Esophagus squamous epithelium (tissue), 5 donors: ENCODE data around the gene ATP11A. TPM values are rescaled to one million over a fixed set of nuclear protein-coding genes. Genes with fewer than 3 reads are reported as not detected.

ENCODE experiments used
- DNase-seq: peaks from one replicate; lab custom pipeline; 2025; lab: John Stamatoyannopoulos, UW
- H3K27ac ChIP-seq, 4 donors: fragments of 200-600 bp; sonication (generic); one replicate each; pipeline ENCODE4 v1.5.1; 2016 to 2019; ENCODE audit warnings: mild to moderate bottlenecking in 1 of 4
- H3K27me3 ChIP-seq, 4 donors: fragments of 200-600 bp; sonication (generic); 1 replicate in 3 of 4; 2 replicates in 1 of 4; pipeline versions ENCODE4 v1.5.1 to v1.6.0; 2017 to 2021; ENCODE audit warnings: antibody characterized with exemption in 1 of 4
- H3K36me3 ChIP-seq, 3 donors: fragments of 200-600 bp; sonication (generic); one replicate each; pipeline ENCODE4 v1.5.1; 2016 to 2019
- H3K4me1 ChIP-seq, 3 donors: fragments of 200-600 bp; sonication (generic); one replicate each; pipeline ENCODE4 v1.5.1; 2017 to 2019
- H3K4me3 ChIP-seq, 4 donors: fragments of 200-600 bp; sonication (generic); 1 replicate in 3 of 4; 2 replicates in 1 of 4; pipeline ENCODE4 v1.5.1; 2016 to 2019; ENCODE audit warnings: mild to moderate bottlenecking in 2 of 4, moderate library complexity in 1 of 4
- H3K9me3 ChIP-seq, 3 donors: fragments of 200-600 bp; sonication (generic); one replicate each; pipeline ENCODE4 v1.5.1; 2016 to 2019
- POLR2A ChIP-seq, 4 donors: fragments of 450-650 bp; IDR thresholded peaks; one replicate each; pipeline ENCODE4 v1.6.1; 2017; ENCODE audit warnings: antibody characterized with exemption in 4 of 4, mild to moderate bottlenecking in 4 of 4, moderate library complexity in 3 of 4
- WGBS, 2 donors: methylation state at CpG; one replicate each; pipeline ENCODE4 v1.1.5; 2018; 5-methylcytosine and 5-hydroxymethylcytosine counted together
- intact Hi-C: fragments of 100-400 bp; cut with DNase I; formaldehyde crosslinking; loops from one replicate; pipeline ENCODE4 v1.15.0; 2022
- total RNA-seq, 4 donors: library from RNA; depleted of rRNA; stranded (reverse); fragments of >200 nt; gene quantifications; one replicate each; pipeline ENCODE4 v1.1.0, GENCODE V29; 2016
- TF ChIP-seq, protein P1 (sequence below), 6 experiments: fragments of 450-650 bp in 4 of 6; fragments of 200-600 bp in 2 of 6; sonication (generic) in 2 of 6; IDR thresholded peaks; one replicate each; pipeline ENCODE4 v1.5.1; 2016 to 2019; ENCODE audit warnings: antibody characterized with exemption in 6 of 6, mild to moderate bottlenecking in 4 of 6, moderate library complexity in 4 of 6
- donor health status: DM: yes; HTN: yes; CAD: no.

Gene ATP11A
- total RNA-seq, 4 donors from 2014 or later = 9.6 to 20.0 (median 16.1) TPM

DNA sequence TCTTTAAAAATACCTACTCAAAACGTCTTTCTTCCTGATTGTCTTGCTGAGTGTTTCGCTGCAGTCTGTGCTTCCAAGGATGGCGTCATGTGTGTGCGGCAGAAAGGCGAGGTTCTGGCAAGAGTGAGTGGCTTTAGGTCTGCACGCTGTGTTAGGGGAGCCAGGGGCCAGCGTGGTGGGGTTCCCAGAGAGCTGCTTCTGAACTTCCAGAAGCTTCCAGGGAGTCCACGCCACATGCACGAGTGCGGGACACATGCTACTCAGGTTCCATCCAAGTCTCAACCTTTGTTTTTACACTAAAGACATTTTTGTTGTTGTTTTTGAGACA lies 67.9 kb downstream of the ATP11A start:
- intact Hi-C loops = no loop called here
- TF ChIP-seq POLR2A (IDR thresholded peaks at IDR 0.05) = no peak
- TF ChIP-seq, protein P1, sequence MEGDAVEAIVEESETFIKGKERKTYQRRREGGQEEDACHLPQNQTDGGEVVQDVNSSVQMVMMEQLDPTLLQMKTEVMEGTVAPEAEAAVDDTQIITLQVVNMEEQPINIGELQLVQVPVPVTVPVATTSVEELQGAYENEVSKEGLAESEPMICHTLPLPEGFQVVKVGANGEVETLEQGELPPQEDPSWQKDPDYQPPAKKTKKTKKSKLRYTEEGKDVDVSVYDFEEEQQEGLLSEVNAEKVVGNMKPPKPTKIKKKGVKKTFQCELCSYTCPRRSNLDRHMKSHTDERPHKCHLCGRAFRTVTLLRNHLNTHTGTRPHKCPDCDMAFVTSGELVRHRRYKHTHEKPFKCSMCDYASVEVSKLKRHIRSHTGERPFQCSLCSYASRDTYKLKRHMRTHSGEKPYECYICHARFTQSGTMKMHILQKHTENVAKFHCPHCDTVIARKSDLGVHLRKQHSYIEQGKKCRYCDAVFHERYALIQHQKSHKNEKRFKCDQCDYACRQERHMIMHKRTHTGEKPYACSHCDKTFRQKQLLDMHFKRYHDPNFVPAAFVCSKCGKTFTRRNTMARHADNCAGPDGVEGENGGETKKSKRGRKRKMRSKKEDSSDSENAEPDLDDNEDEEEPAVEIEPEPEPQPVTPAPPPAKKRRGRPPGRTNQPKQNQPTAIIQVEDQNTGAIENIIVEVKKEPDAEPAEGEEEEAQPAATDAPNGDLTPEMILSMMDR (IDR thresholded peaks at IDR 0.05) = no peak
- no peak overlapping the region for H3K27ac ChIP-seq
- H3K36me3 ChIP-seq = no peaks in the 10 kb centered on the region
- DNase-seq = no peak
- H3K4me1 ChIP-seq = peaks cover 0 to 40% (median 4%) of the 10 kb centered on the region in 3 donors
- no peak overlapping the region for H3K4me3 ChIP-seq
- no peaks in the 10 kb centered on the region for H3K9me3 ChIP-seq
- 86 to 91% methylated on average over 10 of the region's 10 CpGs for WGBS, 2 donors
- H3K27me3 ChIP-seq = no peaks in the 10 kb centered on the region

DNA sequence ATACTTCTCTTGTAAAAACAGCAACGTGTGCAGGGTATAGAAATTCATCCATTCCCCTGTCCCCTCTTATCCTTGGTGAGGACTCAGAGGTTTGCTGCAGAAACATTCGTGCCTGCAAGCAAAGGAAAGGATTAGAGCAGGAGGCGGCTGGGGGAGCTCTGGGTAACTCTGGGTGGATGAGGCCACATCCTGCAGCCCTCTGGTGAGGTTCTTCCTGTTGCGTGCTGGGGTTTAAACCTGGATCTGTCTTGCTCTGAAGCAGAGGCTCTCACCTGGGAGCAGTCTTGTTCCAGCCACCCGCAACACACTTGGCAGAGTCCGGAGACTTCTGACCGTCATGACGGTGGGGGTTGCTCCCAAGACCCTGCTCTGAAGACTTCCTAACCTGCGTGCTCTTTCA lies 69.2 kb downstream of the ATP11A start:
- 83 to 93% methylated on average over 8 to 9 of the region's 9 CpGs for WGBS, 2 donors
- no peak for TF ChIP-seq POLR2A (IDR thresholded peaks at IDR 0.05)
- TF ChIP-seq, protein P1 (IDR thresholded peaks at IDR 0.05) = no peak
- H3K27me3 ChIP-seq = no peaks in the 10 kb centered on the region
- no peak overlapping the region for H3K4me3 ChIP-seq
- H3K4me1 ChIP-seq = peaks cover 0 to 27% (median 4%) of the 10 kb centered on the region in 3 donors
- intact Hi-C loops = no loop called here
- no peaks in the 10 kb centered on the region for H3K9me3 ChIP-seq
- no peaks in the 10 kb centered on the region for H3K36me3 ChIP-seq
- H3K27ac ChIP-seq = no peak overlapping the region
- DNase-seq = no peak

DNA sequence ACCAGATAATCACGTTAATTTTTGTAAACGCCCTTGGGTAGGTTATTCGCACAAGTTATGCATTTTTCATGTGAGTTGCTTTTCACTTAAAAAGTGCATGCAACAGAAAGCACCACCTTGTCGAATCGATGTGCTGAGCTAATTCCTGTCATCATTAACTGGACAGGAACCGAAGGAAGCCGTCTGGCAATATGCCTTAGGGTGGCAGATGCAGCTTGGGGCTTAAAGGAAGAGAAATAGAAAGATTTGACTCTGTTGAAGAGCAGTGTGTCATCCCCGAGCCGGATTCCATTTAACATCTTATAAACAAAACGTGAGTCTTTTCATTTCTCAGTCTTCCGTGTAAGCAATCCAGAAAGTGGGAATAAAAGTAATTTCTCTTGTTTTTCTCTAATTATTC lies 70.0 kb downstream of the ATP11A start:
- WGBS, 2 donors = 68 to 75% methylated on average over 11 of the region's 11 CpGs
- Histone ChIP-seq H3K4me3 (no peak overlapping the region), H3K27ac (no peak overlapping the region), H3K4me1 (peaks cover 0 to 27% (median 4%) of the 10 kb centered on the region in 3 donors), H3K27me3 (no peaks in the 10 kb centered on the region), H3K9me3 (no peaks in the 10 kb centered on the region), H3K36me3 (no peaks in the 10 kb centered on the region)
- intact Hi-C loops = no loop called here
- DNase-seq = no peak
- TF ChIP-seq, protein P1 (IDR thresholded peaks at IDR 0.05) = no peak
- TF ChIP-seq POLR2A (IDR thresholded peaks at IDR 0.05) = no peak

DNA sequence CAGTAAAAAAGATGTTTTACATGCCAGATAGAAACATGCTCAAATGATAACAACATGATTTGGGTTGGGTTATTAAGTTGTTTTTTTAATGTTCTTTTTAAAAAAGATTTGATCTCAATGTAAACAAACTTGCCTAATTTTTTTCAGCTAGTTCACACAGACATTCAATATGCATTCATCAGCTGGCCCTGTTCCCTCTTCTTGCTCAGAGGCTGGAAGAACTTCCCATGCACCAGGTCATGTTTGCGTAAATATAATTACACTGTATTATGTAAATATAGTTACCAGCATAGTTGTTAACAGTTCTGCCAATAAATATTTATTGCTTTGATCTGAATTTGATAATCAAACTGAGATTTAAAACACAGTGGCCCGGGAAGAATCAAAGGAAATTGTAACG lies 70.6 kb downstream of the ATP11A start:
- Histone ChIP-seq H3K9me3 (no peaks in the 10 kb centered on the region), H3K27ac (no peak overlapping the region), H3K36me3 (no peaks in the 10 kb centered on the region), H3K4me3 (peak overlapping the region in 2 of 4 donors; percentile 36 to 54), H3K4me1 (peaks cover 0 to 27% (median 4%) of the 10 kb centered on the region in 3 donors), H3K27me3 (no peaks in the 10 kb centered on the region)
- intact Hi-C loops = no loop called here
- DNase-seq = no peak
- TF ChIP-seq, protein P1 (IDR thresholded peaks at IDR 0.05) = no peak
- no peak for TF ChIP-seq POLR2A (IDR thresholded peaks at IDR 0.05)
- 56 to 66% methylated on average over 3 of the region's 3 CpGs for WGBS, 2 donors

DNA sequence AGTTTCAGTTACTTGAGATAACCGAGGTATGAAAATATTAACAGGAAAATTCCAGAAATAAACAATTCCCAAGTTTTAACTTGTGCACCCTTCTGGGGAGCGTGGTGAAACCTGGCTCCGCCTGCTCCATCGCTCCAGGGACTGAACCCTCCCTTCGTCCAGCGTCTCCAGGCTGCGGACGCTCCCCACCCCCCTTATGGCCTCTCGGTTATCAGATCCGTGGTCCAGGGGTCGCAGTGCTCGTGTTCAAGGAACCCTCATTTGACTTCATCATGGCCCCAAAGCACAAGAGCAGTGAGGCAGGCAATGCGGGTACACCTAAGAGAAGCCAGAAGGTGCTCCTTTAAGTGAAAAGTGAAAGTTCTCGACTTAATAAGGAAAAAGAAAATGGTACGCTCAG lies 71.1 kb downstream of the ATP11A start:
- peak overlapping the region in 1 of 4 donors; percentile 9 for H3K27ac ChIP-seq
- no peaks in the 10 kb centered on the region for H3K27me3 ChIP-seq
- no peaks in the 10 kb centered on the region for H3K36me3 ChIP-seq
- 66% methylated on average over 5 to 14 of the region's 15 CpGs for whole genome bisulfite sequencing, 2 donors
- intact Hi-C loops = no loop called here
- no peaks in the 10 kb centered on the region for H3K9me3 ChIP-seq
- DNase-seq = no peak
- H3K4me3 ChIP-seq = peak overlapping the region in 3 of 4 donors; percentile 23 to 54 (median 36)
- TF ChIP-seq, protein P1 (IDR thresholded peaks at IDR 0.05) = no peak
- TF ChIP-seq POLR2A (IDR thresholded peaks at IDR 0.05) = no peak
- peaks cover 0 to 27% (median 4%) of the 10 kb centered on the region in 3 donors for H3K4me1 ChIP-seq
